ENCODE measurements around the gene PYGO2.

PYGO2 gene

GRCh38 chr1:154962156-154962749, 671 bp upstream of the PYGO2 start:
- DNase-seq (ENCODE audit: low read depth in 2 of 2) = no peak

GRCh38 chr1:154960446-154961136, 991 bp downstream of the PYGO2 start:
- no peak for DNase-seq (ENCODE audit: low read depth in 2 of 2)

DNA sequence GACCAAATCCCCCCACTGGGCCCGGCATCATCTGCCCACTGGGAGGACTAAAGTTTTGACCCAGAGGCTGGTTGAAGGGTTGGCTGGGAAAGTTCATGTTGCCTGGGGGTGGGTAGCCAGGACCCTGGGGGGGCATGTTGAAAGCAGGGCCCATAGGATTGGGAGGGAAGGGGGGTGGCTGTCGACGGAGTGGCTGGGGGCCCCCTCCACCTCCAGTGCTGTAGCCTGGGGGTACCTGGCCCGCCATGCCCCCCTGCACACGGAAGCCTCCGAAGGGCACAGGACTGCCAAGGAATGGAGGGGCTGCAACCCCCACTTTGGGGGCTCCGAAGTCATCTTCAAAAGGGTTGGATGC, 2.2 kb downstream of the PYGO2 start:
- no peak for DNase-seq (ENCODE audit: low read depth in 2 of 2)

GRCh38 chr1:154958681-154959425, 2.7 kb downstream of the PYGO2 start:
- no peak for DNase-seq (ENCODE audit: low read depth in 2 of 2)

GRCh38 chr1:154958036-154958435, 3.5 kb downstream of the PYGO2 start:
- DNase-seq (ENCODE audit: low read depth in 2 of 2) = no peak

GRCh38 chr1:154957091-154957657, 4.4 kb downstream of the PYGO2 start:
- DNase-seq (ENCODE audit: low read depth in 2 of 2) = no peak

- no peak for DNase-seq (ENCODE audit: low read depth in 2 of 2)
These were observed 5.0 kb downstream of the PYGO2 start for GRCh38 chr1:154956544-154956941.

DNA sequence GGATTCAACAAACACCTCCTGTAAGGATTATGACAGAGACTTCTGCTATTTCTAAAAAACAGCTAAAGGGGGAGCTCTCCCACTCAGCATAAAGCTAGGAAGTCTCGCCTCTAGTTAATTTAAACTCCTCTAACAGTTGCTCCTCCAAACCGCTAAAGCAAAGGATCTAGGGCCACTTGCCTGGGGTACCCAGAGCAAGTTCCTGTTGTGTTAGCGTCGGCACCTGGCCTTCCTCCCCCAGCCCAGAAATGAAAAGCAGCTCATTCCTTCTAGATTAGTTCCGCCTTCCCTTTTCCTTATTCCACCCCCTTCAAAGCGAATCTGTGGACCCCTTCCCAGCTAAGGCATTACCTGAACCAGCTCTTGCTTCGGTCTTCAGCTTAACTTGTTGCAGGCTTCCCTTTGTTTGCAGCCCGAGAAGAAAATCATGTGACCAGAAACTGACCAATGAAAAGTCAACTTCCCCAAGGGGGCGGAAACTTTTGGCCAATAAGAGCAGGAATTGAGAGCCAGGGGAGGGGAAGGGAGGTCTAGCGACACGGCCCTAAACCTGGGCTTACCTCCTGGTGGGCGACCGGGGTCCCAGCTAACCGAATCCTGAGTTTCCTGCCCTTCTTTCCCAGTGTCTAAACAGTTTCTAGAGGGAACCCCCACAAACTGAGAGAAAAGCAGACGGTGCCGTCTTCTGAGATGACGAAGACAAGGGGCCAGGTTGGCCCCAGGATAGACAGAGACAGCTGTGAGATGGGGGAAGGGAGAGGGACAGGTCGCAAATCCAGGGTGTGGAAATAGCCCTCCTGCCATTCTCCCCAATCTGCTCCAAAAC, 5.7 kb downstream of the PYGO2 start, which contains the start of gene PBXIP1:
TSS of gene PBXIP1 (minus strand) at position 382 of the 826 bp plus-strand sequence. CDS start 2,378 bp downstream, outside the sequence.
- DNase-seq (ENCODE audit: low read depth in 2 of 2) = peak; percentile 85 to 87

DNA sequence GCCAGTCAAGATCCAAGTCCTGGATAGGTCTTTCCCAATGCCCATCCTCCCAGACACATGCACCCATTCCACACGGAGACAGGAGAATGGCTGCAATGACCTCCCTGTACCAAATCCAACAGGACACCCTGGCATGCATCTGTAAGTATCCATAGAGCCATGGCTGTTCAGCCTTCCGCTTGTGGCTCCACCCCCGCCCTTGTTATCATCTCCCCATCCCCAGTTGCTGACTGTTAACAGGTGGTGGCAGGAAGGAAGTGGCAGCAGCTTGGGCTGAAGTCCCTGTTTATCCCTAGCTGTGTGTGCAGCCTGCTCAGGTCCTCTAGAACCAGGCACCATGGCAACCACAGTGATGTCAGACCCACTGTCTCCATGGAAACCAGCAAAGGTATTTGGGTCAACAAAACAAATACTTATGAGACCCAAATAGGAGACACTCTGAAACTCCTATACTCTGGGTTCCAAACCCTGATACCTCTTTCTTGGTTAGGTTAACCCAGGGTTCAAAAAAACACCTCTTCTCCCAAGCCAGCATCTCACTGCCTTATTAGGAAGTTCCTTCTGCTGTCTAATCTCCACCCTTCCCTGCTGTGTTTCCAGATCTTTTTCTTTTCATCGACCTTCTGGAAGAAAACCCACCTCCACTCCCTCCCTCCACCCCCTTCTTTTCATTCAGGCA, 6.4 kb downstream of the PYGO2 start:
- no peak for DNase-seq (ENCODE audit: low read depth in 2 of 2)

DNA sequence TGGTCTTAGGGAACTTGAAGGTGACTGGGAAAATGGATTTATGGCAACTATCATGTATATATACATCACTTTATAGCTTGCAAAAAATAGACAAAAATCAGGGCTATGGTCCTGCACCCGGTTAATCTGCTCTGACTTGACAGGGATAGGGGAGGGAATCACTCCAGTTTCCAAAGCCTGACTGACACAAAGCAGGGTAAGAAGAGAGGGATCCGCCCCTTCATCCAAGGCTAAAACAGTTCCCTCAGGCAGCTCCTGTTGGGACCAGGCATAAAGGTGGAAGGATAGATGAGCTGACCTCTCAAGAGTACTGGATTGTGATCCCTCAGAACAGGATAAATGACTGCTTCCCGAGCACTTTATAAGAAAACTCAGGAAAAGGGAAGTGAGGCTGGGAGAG, 7.0 kb downstream of the PYGO2 start:
- DNase-seq (ENCODE audit: low read depth in 2 of 2) = no peak

GRCh38 chr1:154953611-154954038, 8.0 kb downstream of the PYGO2 start:
- no peak for DNase-seq (ENCODE audit: low read depth in 2 of 2)

- DNase-seq (ENCODE audit: low read depth in 2 of 2) = no peak
These were observed 8.9 kb downstream of the PYGO2 start for GRCh38 chr1:154952664-154953063.

GRCh38 chr1:154951901-154952657, 9.5 kb downstream of the PYGO2 start:
- DNase-seq (ENCODE audit: low read depth in 2 of 2) = no peak

DNA sequence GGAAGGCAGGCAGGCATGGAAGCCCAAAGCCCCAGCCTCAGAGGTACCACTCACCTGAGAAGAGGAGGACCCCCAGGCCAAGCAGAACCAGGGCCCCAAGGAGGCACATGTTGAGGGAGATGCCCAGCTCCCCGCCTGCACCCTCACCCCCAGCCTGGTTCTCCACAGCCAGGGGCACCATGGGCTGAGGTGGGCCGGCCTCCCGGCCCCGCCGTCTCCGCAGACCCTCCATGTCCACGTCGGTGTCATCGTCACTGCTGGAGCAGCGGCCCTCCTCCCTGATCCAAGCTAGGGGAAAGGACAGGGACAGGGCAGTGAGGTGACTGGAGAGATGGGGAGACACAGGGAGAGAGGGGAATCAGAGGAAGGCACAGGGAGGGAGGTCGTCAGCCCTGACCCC, 13.5 kb downstream of the PYGO2 start:
- DNase-seq (ENCODE audit: low read depth in 2 of 2) = no peak

- no peak for DNase-seq (ENCODE audit: low read depth in 2 of 2)
These were observed 15.4 kb downstream of the PYGO2 start for GRCh38 chr1:154945962-154946850.

DNA sequence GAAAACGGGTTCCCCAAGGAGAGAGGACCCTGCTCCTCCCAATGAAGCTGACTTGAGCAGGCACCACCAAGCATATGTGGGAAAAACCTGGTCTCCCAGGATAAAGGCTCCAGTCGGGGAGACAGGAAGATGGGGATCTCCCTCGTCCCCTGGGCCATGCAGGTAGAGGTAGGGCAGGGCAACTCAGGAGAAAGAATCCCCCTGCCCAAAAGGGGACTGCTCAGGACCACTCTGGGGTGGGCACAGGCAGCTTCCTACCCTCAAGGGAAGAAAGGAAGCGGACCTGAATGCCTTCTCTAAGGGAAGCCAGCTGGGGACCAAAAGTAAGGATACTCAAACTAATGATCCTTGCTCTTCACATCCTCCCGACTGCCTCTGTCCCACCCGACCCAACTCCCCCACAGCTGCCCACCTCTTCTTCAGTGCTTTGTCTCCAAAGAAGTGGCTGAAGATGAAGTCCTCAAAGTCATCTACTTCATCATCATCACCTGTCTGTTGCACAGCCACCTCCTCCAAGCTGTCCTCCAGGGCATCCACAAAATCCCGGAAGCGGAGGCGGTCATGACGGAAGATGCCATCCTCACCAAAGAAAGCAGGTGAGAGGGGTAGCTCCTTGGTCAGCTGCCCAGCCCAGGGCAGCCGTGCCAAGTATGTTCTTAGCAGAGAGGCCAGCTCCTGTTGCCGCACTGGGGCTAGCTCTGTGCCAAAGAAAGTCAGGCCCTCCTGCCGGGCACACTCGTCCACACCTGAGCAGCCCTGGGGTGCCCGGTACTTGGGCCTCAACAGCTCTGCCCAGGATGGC, 16.2 kb downstream of the PYGO2 start:
- no peak for DNase-seq (ENCODE audit: low read depth in 2 of 2)

- DNase-seq (ENCODE audit: low read depth in 2 of 2) = no peak
These were observed 17.0 kb downstream of the PYGO2 start for GRCh38 chr1:154944401-154945159.

All from fibroblast of skin of left quadriceps (primary cell).